ENCODE results near the gene KRTAP23-1. TPM values are rescaled to one million over a fixed set of nuclear protein-coding genes. Genes with fewer than 3 reads are reported as not detected.

Gene KRTAP23-1
- total and polyA plus RNA-seq, 2 of the 4 experiments (the other 2 are of a cell fraction) = not detected

GRCh38 chr21:30345014-30345413 is 3.4 kb downstream of the KRTAP23-1 start:
- Histone ChIP-seq H2BK5ac (ENCODE audit: low read depth, low read length, poor library complexity, severe bottlenecking) (no peak overlapping the region), H3K23ac (ENCODE audit: low read depth, low read length) (no peak overlapping the region), H3K27ac (ENCODE audit: insufficient read depth, low read length) (no peak overlapping the region), H4K5ac (ENCODE audit: low read depth, low read length) (no peak overlapping the region), H2BK20ac (ENCODE audit: low read depth, low read length) (no peak overlapping the region), H2BK120ac (ENCODE audit: low read depth, low read length) (no peak overlapping the region), H3K27me3 (ENCODE audit: control insufficient read depth, insufficient read depth, low read length) (no peaks in the 10 kb centered on the region), H3K9me3 (ENCODE audit: control insufficient read depth, insufficient read depth, low read length) (peaks cover 14% of the 10 kb centered on the region), H2BK15ac (ENCODE audit: low read depth, low read length) (no peak overlapping the region), H3K36me3 (ENCODE audit: control insufficient read depth, insufficient read depth, low read length) (no peaks in the 10 kb centered on the region), H2AK9ac (replicated peaks; ENCODE audit: low read depth, low read length, poor library complexity) (no peak overlapping the region), H4K8ac (ENCODE audit: low read depth in 2 of 2, low read length in 2 of 2) (no peak overlapping the region), H3K4me3 (ENCODE audit: insufficient read depth, low read depth, low read length) (no peak overlapping the region), H3K4me1 (ENCODE audit: control insufficient read depth, insufficient read depth, low read length) (no peaks in the 10 kb centered on the region), H3K14ac (replicated peaks; ENCODE audit: low read depth, low read length) (no peak overlapping the region), H3K4ac (ENCODE audit: low read depth, low read length) (no peak overlapping the region), H2AFZ (replicated peaks; ENCODE audit: low read length, poor library complexity) (no peak overlapping the region), H3K9me1 (ENCODE audit: insufficient read depth, low read length) (no peaks in the 10 kb centered on the region), H3K79me1 (ENCODE audit: low read depth in 1 of 2, low read length in 2 of 2) (no peaks in the 10 kb centered on the region), H4K91ac (ENCODE audit: insufficient read depth, low read depth, low read length) (no peak overlapping the region), H3K56ac (ENCODE audit: extremely low read depth, insufficient read depth, low read length) (no peak overlapping the region), H4K20me1 (ENCODE audit: insufficient read depth, low read length) (no peaks in the 10 kb centered on the region), H3K9ac (ENCODE audit: low read depth, low read length) (no peak overlapping the region), H2AK5ac (ENCODE audit: low read depth, low read length) (no peak overlapping the region), H3K18ac (ENCODE audit: low read depth, low read length) (no peak overlapping the region), H3K4me2 (ENCODE audit: low read depth, low read length) (no peak overlapping the region)
- WGBS, 2 experiments (ENCODE audit: extremely low coverage in 2 of 2, insufficient read length in 1 of 2) = no CpG with 5 or more reads among the region's 2 CpGs
- in situ Hi-C loops (cut with MboI; ENCODE audit: low sequenced_read_pairs) (no loop called here), intact Hi-C loops (cut with micrococcal nuclease) (no loop called here), dilution Hi-C loops (cut with HindIII; ENCODE audit: low sequenced_read_pairs, unreplicated experiment) (no loop called here)
- CTCF ChIA-PET = no interaction called here
- no peak for TF ChIP-seq RFX5 (IDR thresholded peaks at IDR 0.05; ENCODE audit: low read depth, low read length)
- no peak for TF ChIP-seq CEBPB (IDR thresholded peaks at IDR 0.05; ENCODE audit: low read depth, low read length)
- TF ChIP-seq, protein P1, sequence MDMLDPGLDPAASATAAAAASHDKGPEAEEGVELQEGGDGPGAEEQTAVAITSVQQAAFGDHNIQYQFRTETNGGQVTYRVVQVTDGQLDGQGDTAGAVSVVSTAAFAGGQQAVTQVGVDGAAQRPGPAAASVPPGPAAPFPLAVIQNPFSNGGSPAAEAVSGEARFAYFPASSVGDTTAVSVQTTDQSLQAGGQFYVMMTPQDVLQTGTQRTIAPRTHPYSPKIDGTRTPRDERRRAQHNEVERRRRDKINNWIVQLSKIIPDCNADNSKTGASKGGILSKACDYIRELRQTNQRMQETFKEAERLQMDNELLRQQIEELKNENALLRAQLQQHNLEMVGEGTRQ (IDR thresholded peaks at IDR 0.05; ENCODE audit: low read depth, low read length) = no peak
- no peak for TF ChIP-seq RCOR1 (IDR thresholded peaks at IDR 0.05; ENCODE audit: insufficient replicate concordance, low read length)
- no peak for TF ChIP-seq MXI1 (IDR thresholded peaks at IDR 0.05; ENCODE audit: borderline replicate concordance, low read depth, low read length)
- no peak for TF ChIP-seq CTCF (conservative IDR thresholded peaks at IDR 0.05; ENCODE audit: low read depth, low read length)
- no peak for TF ChIP-seq MAFK (IDR thresholded peaks at IDR 0.05; ENCODE audit: low read depth, low read length)
- TF ChIP-seq MAZ (IDR thresholded peaks at IDR 0.05; ENCODE audit: borderline replicate concordance, low read depth, low read length) = no peak
- TF ChIP-seq ELK1 (IDR thresholded peaks at IDR 0.05; ENCODE audit: borderline replicate concordance, low read depth, low read length) = no peak
- TF ChIP-seq POLR2A (IDR thresholded peaks at IDR 0.05; ENCODE audit: low read depth, low read length) = no peak
- TF ChIP-seq RAD21 (IDR thresholded peaks at IDR 0.05; ENCODE audit: low read length) = no peak
- no peak for TF ChIP-seq FOS (IDR thresholded peaks at IDR 0.05; ENCODE audit: low read depth, low read length)
- TF ChIP-seq SMC3 (IDR thresholded peaks at IDR 0.05; ENCODE audit: low read depth, low read length) = no peak
- BruUV-seq (replicated peaks) = no TSS peak
- DNase-seq (no peak), ATAC-seq (ENCODE audit: low read depth) (no peak)
- POLR2A ChIA-PET (ENCODE audit: unreplicated experiment) = no interaction called here
